G401 (cell line): ENCODE results near the gene OTUB2. TPM values are rescaled to one million over a fixed set of nuclear protein-coding genes. Genes with fewer than 3 reads are reported as not detected.
A peak's percentile ranks its signal among the peaks of the same experiment; 100 is the strongest.
"Not testable (repeated sequence)": the region's sequence is repeated elsewhere in the genome, so short reads cannot be mapped to it uniquely, and the experiment has no call there.

Source experiments
- DNase-seq: peaks from one replicate; pipeline ENCODE4 v3.0.0-alpha.2; 2015; ENCODE audit warnings: low spot score
- in situ Hi-C: cut with HindIII; loops from 2 replicates; pipeline ENCODE4 v1.10.0; 2016; ENCODE audit warnings: low sequenced_read_pairs, mixed read lengths
- total RNA-seq: library from RNA; depleted of rRNA; stranded (reverse); fragments of >200 nt; shearing (Covaris generic); gene quantifications from 2 replicates; pipeline ENCODE4 v1.2.3, GENCODE V29; 2014

Gene OTUB2
- total RNA-seq, 1 experiment from 2014 or later: 3.3 TPM

GRCh38 chr14:94047581-94047980 is 21.4 kb downstream of the OTUB2 start:
- in situ Hi-C loops: loop anchor here (25.0 kb wide), 1 partner anchor 140 kb away; no protein-coding TSS in a partner anchor
- no peak for DNase-seq

- in situ Hi-C loops: loop anchor here (25.0 kb wide), 1 partner anchor 138 kb away; no protein-coding TSS in a partner anchor
- DNase-seq: no peak
Measured at GRCh38 chr14:94048691-94049624, 22.8 kb downstream of the OTUB2 start.

GRCh38 chr14:94049625-94050023 is 23.5 kb downstream of the OTUB2 start:
- in situ Hi-C loops: loop anchor here (25.0 kb wide), 1 partner anchor 138 kb away; no protein-coding TSS in a partner anchor

GRCh38 chr14:94050231-94050880 is 24.2 kb downstream of the OTUB2 start:
- no peak for DNase-seq
- in situ Hi-C loops: no loop called here

More at GRCh38 chr14:94049625-94050023, 23.5 kb downstream of the OTUB2 start:
- DNase-seq: no peak

GRCh38 chr14:94051115-94051514 is 25.0 kb downstream of the OTUB2 start:
- DNase-seq: peak; percentile 58
- in situ Hi-C loops: no loop called here

GRCh38 chr14:94051779-94052178 is 25.6 kb downstream of the OTUB2 start:
- no peak for DNase-seq
- in situ Hi-C loops: no loop called here

- DNase-seq: no peak
- in situ Hi-C loops: no loop called here
Measured at GRCh38 chr14:94052199-94052598, 26.1 kb downstream of the OTUB2 start.

GRCh38 chr14:94052662-94053061 is 26.5 kb downstream of the OTUB2 start:
- in situ Hi-C loops: no loop called here
- no peak for DNase-seq

- in situ Hi-C loops: no loop called here
Measured at GRCh38 chr14:94054401-94054800, 28.3 kb downstream of the OTUB2 start.

GRCh38 chr14:94054936-94055335 is 28.8 kb downstream of the OTUB2 start:
- no peak for DNase-seq
- in situ Hi-C loops: no loop called here

More at GRCh38 chr14:94054401-94054800, 28.3 kb downstream of the OTUB2 start:
- no peak for DNase-seq

GRCh38 chr14:94056579-94057308 is 30.6 kb downstream of the OTUB2 start:
- in situ Hi-C loops: no loop called here
- no peak for DNase-seq

- DNase-seq: no peak
- in situ Hi-C loops: no loop called here
Measured at GRCh38 chr14:94058128-94058673, 32.1 kb downstream of the OTUB2 start.

GRCh38 chr14:94058674-94059138 is 32.6 kb downstream of the OTUB2 start:
- DNase-seq: no peak
- in situ Hi-C loops: no loop called here

GRCh38 chr14:94059998-94060397 is 33.9 kb downstream of the OTUB2 start:
- in situ Hi-C loops: no loop called here

GRCh38 chr14:94062344-94062940 is 36.3 kb downstream of the OTUB2 start:
- peak; percentile 20 for DNase-seq

More at GRCh38 chr14:94059998-94060397, 33.9 kb downstream of the OTUB2 start:
- no peak for DNase-seq

GRCh38 chr14:94066089-94066676 is 40.0 kb downstream of the OTUB2 start:
- in situ Hi-C loops: no loop called here
- DNase-seq: no peak

More at GRCh38 chr14:94062344-94062940, 36.3 kb downstream of the OTUB2 start:
- in situ Hi-C loops: no loop called here

GRCh38 chr14:94072076-94072475 is 45.9 kb downstream of the OTUB2 start:
- in situ Hi-C loops, DNase-seq: not testable (repeated sequence)

- in situ Hi-C loops: no loop called here
- no peak for DNase-seq
Measured at GRCh38 chr14:94074534-94074933, 48.4 kb downstream of the OTUB2 start.
